C4-2B (cell line): ENCODE measurements around the gene ZNF408.

Source experiments
- CTCF ChIP-seq: fragments of 450-650 bp; conservative IDR thresholded peaks from 2 replicates; pipeline ENCODE4 v1.5.1; 2017; ENCODE audit warnings: mild to moderate bottlenecking
- ZFX ChIP-seq: fragments of 450-650 bp; IDR thresholded peaks from 2 replicates; pipeline ENCODE4 v1.6.1; 2017

GRCh38 chr11:46667043-46667481 lies 33.8 kb upstream of the ZNF408 start:
- TF ChIP-seq CTCF (no peak), ZFX (no peak)
